ENCODE measurements around the gene SMCO4. TPM values are rescaled to one million over a fixed set of nuclear protein-coding genes. Genes with fewer than 3 reads are reported as not detected.
A peak's percentile ranks its signal among the peaks of the same experiment; 100 is the strongest.
"Not testable (repeated sequence)": the region's sequence is repeated elsewhere in the genome, so short reads cannot be mapped to it uniquely, and the experiment has no call there.

The SMCO4 gene
- total RNA-seq, 6 experiments from 2014 or later, result 8.6 to 13.1 (median 11.0) TPM

DNA sequence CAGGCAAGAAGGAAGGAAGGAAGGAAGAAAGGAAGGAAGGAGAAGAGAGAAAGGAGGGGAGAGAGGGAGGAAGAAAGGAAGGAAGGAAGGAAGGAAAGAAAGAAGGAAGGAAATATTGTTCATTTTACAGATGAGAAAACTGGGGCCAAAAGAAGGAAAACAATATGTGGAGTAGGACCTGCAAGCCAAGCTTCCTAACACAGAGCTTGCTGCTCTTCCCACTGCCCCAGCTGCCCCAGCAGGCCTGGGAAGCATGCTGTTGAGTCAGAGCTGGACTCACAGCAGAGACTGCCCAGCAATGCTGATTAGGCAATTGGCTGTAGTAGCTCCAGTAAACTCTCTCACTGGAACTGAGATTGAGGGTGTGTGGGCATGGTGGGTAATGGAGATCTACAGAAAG is 42.6 kb upstream of the SMCO4 start:
- Mint-ChIP-seq H3K27ac (peak overlapping the region; percentile 34), H3K4me1 (ENCODE audit: low read depth) (peaks cover 9% of the 10 kb centered on the region), H3K36me3 (ENCODE audit: low read depth) (no peaks in the 10 kb centered on the region), H3K9me3 (no peaks in the 10 kb centered on the region), H3K27me3 (ENCODE audit: insufficient read depth) (peaks cover 16% of the 10 kb centered on the region), H3K4me3 (no peak overlapping the region)
- peak; percentile 72 for DNase-seq
- TF ChIP-seq, protein P1, sequence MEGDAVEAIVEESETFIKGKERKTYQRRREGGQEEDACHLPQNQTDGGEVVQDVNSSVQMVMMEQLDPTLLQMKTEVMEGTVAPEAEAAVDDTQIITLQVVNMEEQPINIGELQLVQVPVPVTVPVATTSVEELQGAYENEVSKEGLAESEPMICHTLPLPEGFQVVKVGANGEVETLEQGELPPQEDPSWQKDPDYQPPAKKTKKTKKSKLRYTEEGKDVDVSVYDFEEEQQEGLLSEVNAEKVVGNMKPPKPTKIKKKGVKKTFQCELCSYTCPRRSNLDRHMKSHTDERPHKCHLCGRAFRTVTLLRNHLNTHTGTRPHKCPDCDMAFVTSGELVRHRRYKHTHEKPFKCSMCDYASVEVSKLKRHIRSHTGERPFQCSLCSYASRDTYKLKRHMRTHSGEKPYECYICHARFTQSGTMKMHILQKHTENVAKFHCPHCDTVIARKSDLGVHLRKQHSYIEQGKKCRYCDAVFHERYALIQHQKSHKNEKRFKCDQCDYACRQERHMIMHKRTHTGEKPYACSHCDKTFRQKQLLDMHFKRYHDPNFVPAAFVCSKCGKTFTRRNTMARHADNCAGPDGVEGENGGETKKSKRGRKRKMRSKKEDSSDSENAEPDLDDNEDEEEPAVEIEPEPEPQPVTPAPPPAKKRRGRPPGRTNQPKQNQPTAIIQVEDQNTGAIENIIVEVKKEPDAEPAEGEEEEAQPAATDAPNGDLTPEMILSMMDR (IDR thresholded peaks at IDR 0.05), result no peak

DNA sequence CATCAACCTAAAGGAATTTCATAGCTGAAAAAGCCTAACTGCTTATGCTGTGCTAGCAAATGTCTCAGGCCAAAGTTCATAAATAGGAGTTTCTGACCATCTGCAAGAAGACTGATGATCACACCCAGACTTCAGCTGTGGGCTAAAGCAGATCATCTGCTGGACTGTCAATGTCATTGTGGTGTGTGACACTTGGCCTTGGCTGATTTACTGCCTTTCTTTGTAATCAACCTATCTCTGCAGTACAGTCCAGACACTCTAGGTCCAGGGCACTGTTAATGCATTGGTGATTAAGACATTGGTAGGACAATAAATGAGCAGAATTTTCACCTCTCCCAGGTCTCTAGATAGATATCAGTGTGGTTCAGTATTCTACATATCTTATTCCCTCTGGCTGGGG is 40.3 kb upstream of the SMCO4 start:
- H3K4me3 Mint-ChIP-seq, result no peak overlapping the region
- H3K27ac Mint-ChIP-seq, result no peak overlapping the region
- no peaks in the 10 kb centered on the region for H3K9me3 Mint-ChIP-seq
- no peaks in the 10 kb centered on the region for H3K36me3 Mint-ChIP-seq (ENCODE audit: low read depth)
- DNase-seq, result no peak
- TF ChIP-seq, protein P1 (IDR thresholded peaks at IDR 0.05), result no peak
- H3K4me1 Mint-ChIP-seq (ENCODE audit: low read depth), result peaks cover 9% of the 10 kb centered on the region
- H3K27me3 Mint-ChIP-seq (ENCODE audit: insufficient read depth), result peaks cover 8% of the 10 kb centered on the region; the same call in 1 of the 2 replicates

DNA sequence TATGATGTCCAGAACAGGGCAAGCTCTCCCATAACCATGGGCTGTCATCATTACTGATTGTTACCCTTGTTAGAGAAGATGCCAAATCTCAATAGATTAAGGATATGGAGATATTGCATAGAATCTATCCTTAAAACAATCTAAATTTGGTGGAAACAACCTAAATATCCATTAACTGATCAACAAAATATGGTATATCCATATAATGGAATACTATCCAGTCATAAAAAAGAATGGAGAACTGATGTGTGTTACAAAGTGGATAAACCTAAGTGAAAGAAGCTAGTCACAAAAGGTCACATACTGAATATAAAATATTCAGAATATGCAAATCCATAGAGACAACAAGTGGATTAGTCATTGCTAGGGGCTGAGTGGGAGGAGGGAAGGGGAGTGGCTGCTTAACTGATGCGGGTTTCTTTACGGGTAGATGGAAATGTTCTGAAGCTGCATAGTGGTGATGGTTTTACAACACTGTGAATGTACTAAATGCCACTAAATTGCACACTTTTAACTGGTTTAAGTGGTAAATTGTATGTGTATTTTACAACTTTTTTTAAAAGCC is 36.1 kb upstream of the SMCO4 start:
- no peak overlapping the region for H3K27ac Mint-ChIP-seq
- peaks cover 14% of the 10 kb centered on the region for H3K9me3 Mint-ChIP-seq
- TF ChIP-seq, protein P1 (IDR thresholded peaks at IDR 0.05), result no peak
- no peak overlapping the region for H3K4me3 Mint-ChIP-seq
- H3K4me1 Mint-ChIP-seq (ENCODE audit: low read depth), result peaks cover 31% of the 10 kb centered on the region
- DNase-seq, result no peak
- no peaks in the 10 kb centered on the region; the same call in 1 of the 2 replicates for H3K27me3 Mint-ChIP-seq (ENCODE audit: insufficient read depth)
- H3K36me3 Mint-ChIP-seq (ENCODE audit: low read depth), result peaks cover 8% of the 10 kb centered on the region

DNA sequence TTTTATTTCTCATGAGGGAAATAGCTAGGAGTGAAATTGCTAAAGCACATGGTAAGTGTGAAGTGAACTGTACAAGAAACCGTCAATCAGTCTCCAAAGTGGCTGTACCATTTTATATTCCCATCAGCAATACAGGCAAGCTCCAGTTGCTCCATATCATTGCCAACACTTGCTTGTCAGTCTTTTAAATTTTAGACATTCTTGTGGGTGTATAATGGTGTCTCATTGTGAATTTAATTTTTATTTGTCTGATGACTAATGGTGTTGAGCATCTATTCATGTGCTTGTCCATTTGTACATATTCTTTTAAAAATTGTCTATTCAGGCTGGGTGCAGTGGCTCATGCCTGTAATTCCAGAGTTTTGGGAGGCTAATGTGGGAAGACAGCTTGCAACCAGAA is 34.1 kb upstream of the SMCO4 start:
- peak; percentile 90 for DNase-seq
- H3K27me3 Mint-ChIP-seq (ENCODE audit: insufficient read depth), result no peaks in the 10 kb centered on the region; the same call in 1 of the 2 replicates
- peaks cover 8% of the 10 kb centered on the region for H3K36me3 Mint-ChIP-seq (ENCODE audit: low read depth)
- peak overlapping the region; percentile 35; the same call in 1 of the 2 replicates for H3K4me3 Mint-ChIP-seq
- TF ChIP-seq, protein P1 (IDR thresholded peaks at IDR 0.05), result no peak
- peaks cover 31% of the 10 kb centered on the region for H3K4me1 Mint-ChIP-seq (ENCODE audit: low read depth)
- H3K9me3 Mint-ChIP-seq, result peaks cover 14% of the 10 kb centered on the region
- H3K27ac Mint-ChIP-seq, result peak overlapping the region; percentile 87

DNA sequence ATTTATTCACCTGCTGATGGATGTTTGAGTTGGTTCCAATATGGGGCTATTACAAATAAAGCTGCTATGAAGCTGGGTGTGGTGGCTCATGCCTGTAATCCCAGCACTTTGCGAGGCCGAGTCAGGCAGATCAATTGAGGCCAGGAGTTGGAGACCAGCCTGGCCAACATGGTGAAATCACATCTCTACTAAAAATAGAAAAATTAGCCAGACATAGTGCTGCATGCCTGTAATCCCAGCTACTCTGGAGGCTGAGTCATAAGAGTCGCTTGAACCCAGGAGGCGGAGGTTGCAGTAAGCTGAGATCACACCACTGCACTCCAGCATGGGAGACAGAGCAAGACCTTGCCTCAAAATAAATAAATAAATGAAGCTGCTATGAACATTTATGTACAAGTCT is 33.7 kb upstream of the SMCO4 start:
- DNase-seq, result peak; percentile 82
- Mint-ChIP-seq H3K4me3 (peak overlapping the region; percentile 35; the same call in 1 of the 2 replicates), H3K4me1 (ENCODE audit: low read depth) (peaks cover 32% of the 10 kb centered on the region), H3K27ac (peak overlapping the region; percentile 87), H3K9me3 (peaks cover 14% of the 10 kb centered on the region)
- not testable (repeated sequence) for H3K27me3 Mint-ChIP-seq (ENCODE audit: insufficient read depth); H3K36me3 Mint-ChIP-seq (ENCODE audit: low read depth)

DNA sequence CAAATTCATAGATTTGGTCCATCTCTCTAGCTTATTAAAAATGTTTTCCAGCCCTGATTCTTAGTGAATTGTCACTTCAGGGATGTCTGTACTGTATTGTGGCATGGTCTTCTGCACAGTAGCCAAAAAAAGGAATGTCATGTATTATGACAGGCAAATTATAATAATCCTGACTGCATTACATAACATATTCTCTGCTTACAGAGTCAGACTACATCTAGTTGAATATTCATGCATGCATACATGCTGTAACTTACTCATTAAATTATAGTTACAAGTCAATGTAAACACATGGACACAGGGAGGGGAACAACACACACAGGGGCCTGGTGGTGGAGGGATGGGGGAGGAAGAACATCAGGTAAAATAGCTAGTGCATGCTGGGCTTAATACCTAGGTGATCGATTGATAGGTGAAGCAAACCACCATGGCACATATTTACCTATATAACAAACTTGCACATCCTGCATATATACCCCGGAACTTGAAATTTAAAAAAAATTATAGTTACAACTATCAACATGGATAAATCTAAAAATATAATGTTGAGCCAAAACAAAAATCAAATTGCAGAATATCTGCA is 31.5 kb upstream of the SMCO4 start:
- no peak for DNase-seq
- peaks cover 49% of the 10 kb centered on the region for H3K4me1 Mint-ChIP-seq (ENCODE audit: low read depth)
- TF ChIP-seq, protein P1 (IDR thresholded peaks at IDR 0.05), result no peak

More for the DNA sequence above, 31.5 kb upstream of the SMCO4 start:
- peaks cover 14% of the 10 kb centered on the region for H3K9me3 Mint-ChIP-seq
- H3K27ac Mint-ChIP-seq, result no peak overlapping the region
- H3K27me3 Mint-ChIP-seq (ENCODE audit: insufficient read depth), result no peaks in the 10 kb centered on the region
- H3K4me3 Mint-ChIP-seq, result no peak overlapping the region
- peaks cover 8% of the 10 kb centered on the region for H3K36me3 Mint-ChIP-seq (ENCODE audit: low read depth)

Data from HFFc6 (cell line).